HG03039 (cell line): ENCODE measurements around the gene MRPS10.

Experiments used
- ATAC-seq: cut with Tn5 transposase; IDR thresholded peaks from one replicate; pipeline ENCODE4 v1.9.1; 2021; ENCODE audit warnings: mild to moderate bottlenecking, moderate library complexity; ENCODE audit not compliant: unreplicated experiment

MRPS10 gene

GRCh38 chr6:42217519-42218367, at the start of gene MRPS10:
MRPS10 (minus strand) TSS chr6:42217861; CDS start chr6:42217849, 12 bp downstream.
- peak; percentile 89 for ATAC-seq

- no peak for ATAC-seq
Measured at GRCh38 chr6:42266538-42266937, 48.9 kb upstream of the MRPS10 start.

DNA sequence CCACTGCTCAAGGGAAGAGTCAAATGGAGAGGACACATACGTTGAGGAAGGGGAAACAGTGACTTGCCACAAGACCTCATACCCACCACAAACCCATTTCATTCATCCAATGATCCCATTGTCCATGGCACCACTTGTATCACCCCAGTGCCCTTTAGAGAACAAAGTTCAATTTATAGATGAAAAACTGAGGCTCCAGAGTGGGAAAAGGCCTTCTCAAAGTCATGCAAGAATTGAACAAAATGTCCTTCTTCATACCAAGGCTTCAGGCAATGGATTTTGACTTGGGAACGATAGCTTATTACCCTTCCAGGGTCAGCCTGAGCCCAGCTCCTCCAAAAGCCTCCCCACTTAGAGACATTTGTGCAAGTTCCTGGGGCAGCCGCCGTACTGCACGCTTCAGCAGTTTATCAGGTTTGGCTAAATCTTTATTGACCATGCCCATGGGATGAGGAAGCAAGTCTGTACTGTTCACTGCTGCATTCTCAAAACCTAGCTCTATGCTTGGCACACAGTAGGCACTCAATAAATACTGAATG, 47.3 kb upstream of the MRPS10 start:
- no peak for ATAC-seq

DNA sequence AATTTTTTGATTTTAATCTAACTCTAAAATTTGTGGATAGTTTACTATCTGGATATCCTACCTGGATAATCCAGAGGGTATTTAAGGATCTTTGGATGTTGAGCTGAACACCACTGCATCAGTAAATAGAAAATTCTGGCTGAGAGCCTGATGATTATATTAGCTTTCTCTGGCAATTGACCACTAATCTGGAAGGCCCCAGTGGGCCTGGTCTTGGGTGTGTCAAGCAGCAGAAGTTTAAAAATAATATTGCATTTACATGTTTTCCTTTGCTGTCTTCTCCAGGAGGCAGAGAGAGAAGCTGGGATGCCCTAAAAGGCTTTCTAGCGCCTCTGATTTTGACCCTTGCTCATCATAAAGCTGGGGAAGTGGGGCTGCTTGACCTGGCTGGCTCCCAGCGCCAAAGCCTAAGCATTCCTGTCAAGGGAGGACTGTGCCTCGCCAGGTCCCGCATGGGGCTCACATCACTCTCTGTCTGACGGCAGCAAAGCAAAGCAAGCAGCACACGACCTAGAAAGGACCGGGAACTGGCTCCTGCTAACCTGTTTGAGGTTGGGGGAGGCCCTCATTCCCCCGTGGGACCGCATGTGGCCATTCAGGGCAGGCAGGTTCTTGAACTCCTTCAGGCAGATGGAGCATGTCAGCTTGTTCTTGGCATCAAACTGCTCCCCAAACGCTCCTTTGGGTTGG, 46.6 kb upstream of the MRPS10 start:
- ATAC-seq, result no peak

GRCh38 chr6:42263165-42263728, 45.6 kb upstream of the MRPS10 start:
- ATAC-seq, result no peak

- ATAC-seq, result no peak
Measured at GRCh38 chr6:42260972-42261371, 43.3 kb upstream of the MRPS10 start.

DNA sequence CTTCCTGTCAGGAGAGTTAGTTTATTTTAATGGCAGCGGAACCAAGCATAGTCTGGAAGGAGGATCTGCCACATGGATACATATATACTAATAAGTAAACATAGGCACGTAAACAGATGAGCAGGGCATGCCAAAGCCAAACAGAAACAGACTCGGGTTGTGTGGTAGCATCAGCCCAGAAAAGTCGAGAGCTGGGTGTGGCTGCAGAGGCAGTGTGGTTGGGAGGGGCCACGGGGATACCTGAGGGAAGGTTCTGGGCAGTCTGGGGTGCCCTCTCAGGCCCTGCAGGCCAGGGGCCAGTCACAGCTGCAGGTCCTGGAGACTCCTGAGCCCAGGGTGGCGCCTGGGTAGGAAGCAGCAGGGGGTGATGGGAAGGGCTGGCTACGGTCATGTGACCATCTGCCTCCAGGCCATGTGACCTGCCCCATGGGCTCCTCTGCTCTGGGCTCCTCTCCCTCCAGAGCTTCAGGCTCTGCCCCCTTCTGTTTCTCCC, 42.8 kb upstream of the MRPS10 start:
- no peak for ATAC-seq

DNA sequence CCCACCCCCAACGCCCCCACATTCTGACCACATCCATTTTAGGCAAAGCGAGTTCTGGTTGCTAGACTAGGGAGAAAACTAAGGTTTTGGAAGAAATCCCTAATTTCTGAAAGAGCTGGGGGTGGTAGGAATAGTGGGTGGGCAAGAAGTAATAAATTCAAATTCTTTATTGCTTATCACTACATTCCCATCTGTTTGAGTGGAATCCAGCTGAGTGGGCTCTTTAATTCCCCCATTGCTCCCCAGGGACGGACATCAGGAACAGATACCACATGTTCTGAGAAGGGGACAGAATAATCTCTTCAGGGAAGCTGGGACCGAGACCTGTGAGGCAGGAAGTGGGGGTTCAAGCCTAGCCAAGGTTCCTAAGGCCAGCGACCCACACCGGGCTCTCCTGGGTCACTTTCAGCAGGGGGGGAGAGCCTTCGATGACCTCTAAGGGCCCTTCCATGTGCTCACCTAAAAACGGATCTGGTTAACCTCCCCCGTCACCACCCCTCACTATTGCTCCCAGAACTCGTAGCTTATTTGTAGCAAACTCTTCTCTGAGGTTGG, 42.3 kb upstream of the MRPS10 start:
- no peak for ATAC-seq

DNA sequence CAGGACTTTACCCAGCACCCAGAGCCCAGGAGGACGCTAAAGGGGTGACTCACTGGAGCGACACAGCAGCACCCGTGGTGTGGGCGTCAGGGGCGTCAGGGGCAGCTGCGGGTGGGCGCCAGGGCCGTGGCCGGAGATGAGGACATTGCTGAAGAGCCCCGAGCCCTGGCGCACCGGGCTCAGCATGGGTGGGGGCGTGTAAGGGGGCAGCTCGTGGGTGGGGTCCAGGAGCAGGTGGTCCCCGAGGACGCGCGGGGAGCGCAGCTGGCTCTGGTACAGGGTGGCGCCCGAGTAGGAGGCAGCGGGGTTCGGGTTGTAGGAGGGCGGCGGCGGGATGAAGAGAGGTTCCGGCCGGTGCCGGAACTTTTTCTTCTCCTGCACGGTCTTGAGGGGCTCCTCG, 41.6 kb upstream of the MRPS10 start:
- ATAC-seq, result no peak

- no peak for ATAC-seq
Measured at GRCh38 chr6:42257614-42258013, 40.0 kb upstream of the MRPS10 start.

GRCh38 chr6:42257063-42257462, 39.4 kb upstream of the MRPS10 start:
- no peak for ATAC-seq

DNA sequence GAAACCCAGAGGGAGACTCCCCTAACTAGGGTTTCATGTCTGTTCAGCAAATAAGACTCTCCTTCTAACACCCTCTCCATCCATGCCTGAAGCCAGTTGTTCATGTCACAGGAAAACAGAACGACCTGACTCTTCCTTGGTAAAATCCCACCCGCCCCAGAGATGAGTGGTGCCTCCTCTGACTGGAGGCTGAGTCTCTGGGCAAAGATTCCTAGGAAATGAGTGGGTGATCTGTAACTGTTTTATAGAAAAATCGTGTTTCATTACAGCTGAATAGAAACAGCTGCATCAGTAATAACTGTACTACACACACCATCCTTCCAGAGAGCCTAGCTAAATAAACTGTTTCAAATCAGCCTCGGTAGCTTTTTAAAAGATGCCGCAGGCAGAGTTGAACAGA, 37.4 kb upstream of the MRPS10 start:
- ATAC-seq, result no peak

GRCh38 chr6:42254505-42254904, 36.8 kb upstream of the MRPS10 start:
- ATAC-seq, result no peak

DNA sequence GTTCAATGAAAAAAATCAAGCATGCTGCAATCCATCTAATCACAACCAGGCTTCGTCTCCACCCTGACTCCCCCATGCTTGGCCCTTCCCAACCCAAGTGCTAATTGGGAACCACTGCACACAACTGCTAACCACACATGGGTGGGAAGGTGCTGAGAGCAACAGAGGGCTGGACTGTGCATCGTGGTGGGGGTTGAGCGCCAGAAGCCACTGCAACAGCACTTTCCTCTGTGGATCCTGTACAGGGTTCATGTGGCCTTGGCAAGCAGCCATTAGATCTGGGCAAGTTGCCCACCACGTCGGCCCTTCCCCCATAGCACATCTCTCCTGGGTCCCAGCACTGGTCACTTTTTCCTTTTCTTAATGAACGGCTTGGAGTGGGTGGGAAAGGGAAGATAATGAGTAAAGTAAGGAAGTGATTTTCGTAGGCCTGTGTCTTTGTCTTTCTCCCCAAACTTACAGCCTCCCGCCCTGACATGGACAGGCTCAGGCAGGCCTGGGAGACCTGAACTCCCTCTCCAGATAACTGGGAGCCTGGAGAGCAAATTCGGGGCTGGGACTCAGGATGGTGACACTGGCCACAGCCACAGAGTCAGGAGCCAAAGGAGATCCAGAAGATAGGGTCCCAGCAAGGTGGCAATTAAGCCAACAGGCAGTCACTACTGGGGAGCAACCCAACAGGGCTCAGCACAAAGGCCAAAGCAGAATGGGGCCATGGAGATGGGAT, 34.4 kb upstream of the MRPS10 start:
- ATAC-seq, result no peak

DNA sequence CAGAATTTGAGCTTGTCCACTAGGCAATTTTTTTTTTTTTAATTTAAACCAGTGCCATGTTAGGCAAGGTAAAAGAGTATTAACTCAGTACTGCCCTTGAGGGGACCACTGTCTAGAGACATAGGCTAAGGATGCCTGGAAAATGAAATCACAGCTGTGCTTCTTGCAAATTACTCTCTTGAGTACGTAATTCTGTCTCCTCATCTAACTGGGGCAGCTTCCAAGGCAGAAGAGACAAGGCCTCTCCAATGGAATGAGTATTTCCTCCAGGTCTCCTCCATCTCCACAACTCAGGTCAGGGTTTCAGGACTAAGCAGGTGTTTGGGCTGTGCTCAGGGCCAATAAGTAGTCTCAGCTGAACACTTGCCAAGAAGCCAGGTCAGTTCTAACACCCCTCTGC, 33.8 kb upstream of the MRPS10 start:
- no peak for ATAC-seq

GRCh38 chr6:42250274-42250931, 32.7 kb upstream of the MRPS10 start:
- no peak for ATAC-seq

- no peak for ATAC-seq
Measured at GRCh38 chr6:42249279-42249678, 31.6 kb upstream of the MRPS10 start.

DNA sequence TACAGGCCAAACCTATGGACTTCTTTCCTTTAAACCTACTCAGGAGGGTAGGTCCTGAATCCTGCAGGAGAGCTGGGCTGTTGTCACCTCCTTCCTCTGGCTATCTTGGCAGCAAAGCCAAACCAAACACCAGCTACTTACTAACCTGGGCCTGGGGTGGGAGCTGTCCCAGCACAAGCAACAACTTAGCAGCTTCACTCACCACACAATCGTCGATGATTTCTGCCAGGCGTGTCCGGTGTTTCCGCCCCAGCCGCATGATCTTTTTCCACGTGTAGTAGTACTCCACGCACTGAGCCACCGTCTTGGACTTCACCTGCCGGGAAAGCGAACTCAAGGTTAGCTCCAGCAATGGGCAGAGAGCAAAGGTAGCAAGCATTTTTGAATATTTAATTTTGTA, 25.4 kb upstream of the MRPS10 start:
- ATAC-seq, result no peak

DNA sequence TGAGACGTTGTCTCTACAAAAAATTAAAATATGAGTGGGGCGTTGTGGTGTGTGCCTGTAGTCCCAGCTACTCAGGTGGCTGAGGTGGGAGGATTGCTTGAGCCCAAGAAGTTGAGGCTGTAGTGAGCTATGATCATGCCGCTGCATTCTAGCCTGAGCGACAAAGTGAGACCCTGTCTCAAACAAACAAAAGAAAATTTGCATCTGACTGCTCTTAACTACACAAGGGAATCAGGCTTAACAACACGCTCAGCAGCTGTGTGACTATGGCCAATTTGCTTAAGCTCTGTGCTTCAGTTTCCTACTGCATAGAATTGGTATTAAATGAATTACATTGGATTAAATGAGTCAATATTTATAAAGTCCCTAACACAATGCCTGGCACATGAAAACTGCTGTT, 24.3 kb upstream of the MRPS10 start:
- no peak for ATAC-seq

GRCh38 chr6:42239736-42240375, 22.2 kb upstream of the MRPS10 start:
- no peak for ATAC-seq
